Mesodermal cell (in vitro differentiated cells): Measurements from ENCODE around the gene CAPS2.

Experiments used
- H3K27ac ChIP-seq: 2 replicates; pipeline ENCODE4 v1.7.0; 2013; ENCODE audit warnings: mild to moderate bottlenecking, low read depth, low read length, moderate library complexity; ENCODE audit not compliant: severe bottlenecking
- H3K36me3 ChIP-seq: 2 replicates; pipeline ENCODE4 v1.7.1; 2013; ENCODE audit warnings: mild to moderate bottlenecking, low read length, moderate library complexity; ENCODE audit not compliant: control insufficient read depth, insufficient read depth
- H3K4me1 ChIP-seq: one replicate; pipeline ENCODE4 v1.7.1; 2013; ENCODE audit warnings: mild to moderate bottlenecking, low read length; ENCODE audit not compliant: insufficient read depth, control insufficient read depth, poor library complexity, severe bottlenecking
- H3K4me3 ChIP-seq: 2 replicates; pipeline ENCODE4 v1.7.0; 2013; ENCODE audit warnings: low read length, control low read depth, mild to moderate bottlenecking; ENCODE audit not compliant: insufficient read depth, poor library complexity, severe bottlenecking; ENCODE audit errors: extremely low read depth
- H3K9me3 ChIP-seq: 2 replicates; pipeline ENCODE4 v1.7.1; 2013; ENCODE audit warnings: mild to moderate bottlenecking, low read length, moderate library complexity; ENCODE audit not compliant: control insufficient read depth
- WGBS, 2 experiments: methylation state at CpG; one replicate each; pipeline ENCODE4 v1.1.5; 2013; ENCODE audit warnings: missing lambda C conversion rate in 2 of 2; ENCODE audit not compliant: insufficient coverage in 2 of 2; 5-methylcytosine and 5-hydroxymethylcytosine counted together

The CAPS2 gene

GRCh38 chr12:75305412-75306332 lies 24.5 kb downstream of the CAPS2 start:
- Histone ChIP-seq H3K4me3 (no peak overlapping the region), H3K36me3 (no peaks in the 10 kb centered on the region), H3K27ac (no peak overlapping the region), H3K9me3 (peaks cover 6% of the 10 kb centered on the region), H3K4me1 (no peaks in the 10 kb centered on the region)
- 91 to 94% methylated on average over 46 to 56 of the region's 56 CpGs for WGBS, 2 experiments

- no peak overlapping the region for H3K27ac ChIP-seq
- H3K4me3 ChIP-seq, result no peak overlapping the region
- H3K4me1 ChIP-seq, result no peaks in the 10 kb centered on the region
- H3K36me3 ChIP-seq, result no peaks in the 10 kb centered on the region
- peaks cover 6% of the 10 kb centered on the region for H3K9me3 ChIP-seq
These were observed 27.3 kb downstream of the CAPS2 start for GRCh38 chr12:75302781-75303180.

DNA sequence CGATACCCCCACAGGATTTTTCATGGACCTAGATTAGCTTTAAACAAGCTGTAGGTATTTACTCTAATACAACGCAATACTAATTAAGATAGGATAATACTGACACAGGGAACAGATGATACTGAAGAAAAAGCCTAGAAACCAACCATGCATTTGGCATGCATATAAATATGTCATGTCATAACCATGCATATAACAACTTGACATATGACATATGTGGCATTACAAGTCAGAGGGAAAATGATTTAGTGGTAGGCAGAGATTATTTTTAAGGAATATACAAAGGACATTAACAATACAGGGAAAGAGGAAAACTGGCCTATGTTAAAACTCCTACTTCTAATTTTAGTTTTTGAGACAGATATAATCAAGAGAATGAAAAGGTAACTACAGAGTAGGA lies 27.9 kb downstream of the CAPS2 start:
- Histone ChIP-seq H3K9me3 (peaks cover 6% of the 10 kb centered on the region), H3K4me1 (no peaks in the 10 kb centered on the region), H3K36me3 (no peaks in the 10 kb centered on the region), H3K27ac (no peak overlapping the region), H3K4me3 (no peak overlapping the region)
- no CpG with 5 or more reads among the region's 2 CpGs for WGBS, 2 experiments

- Histone ChIP-seq H3K9me3 (no peaks in the 10 kb centered on the region), H3K27ac (no peak overlapping the region), H3K36me3 (no peaks in the 10 kb centered on the region), H3K4me1 (no peaks in the 10 kb centered on the region), H3K4me3 (no peak overlapping the region)
- WGBS, 2 experiments, result no CpG with 5 or more reads among the region's 3 CpGs
These were observed 35.3 kb downstream of the CAPS2 start for GRCh38 chr12:75294797-75295196.

DNA sequence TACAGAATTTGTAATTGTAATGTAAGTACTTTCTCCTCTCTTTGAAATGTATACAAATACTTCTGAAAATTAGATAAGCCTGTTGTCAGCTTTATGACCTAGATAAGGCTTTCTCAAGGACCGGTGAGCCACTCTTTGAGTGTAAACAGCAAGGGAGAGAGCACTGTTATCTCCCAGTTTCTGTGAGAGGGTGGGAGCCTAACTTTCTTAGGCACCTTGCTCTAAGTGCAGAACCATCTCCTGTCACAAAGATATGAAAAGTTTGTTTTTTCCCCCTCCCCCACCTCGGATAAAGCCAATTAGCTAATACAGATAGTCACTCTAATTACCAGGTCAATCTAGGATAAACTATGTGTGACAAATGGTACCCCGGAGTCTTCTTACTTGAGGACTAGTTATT lies 35.8 kb downstream of the CAPS2 start:
- Histone ChIP-seq H3K4me3 (no peak overlapping the region), H3K36me3 (no peaks in the 10 kb centered on the region), H3K4me1 (no peaks in the 10 kb centered on the region), H3K9me3 (no peaks in the 10 kb centered on the region), H3K27ac (no peak overlapping the region)
- 0 to 20% methylated on average over 1 of the region's 3 CpGs for WGBS, 2 experiments

GRCh38 chr12:75291014-75291413 lies 39.1 kb downstream of the CAPS2 start:
- H3K9me3 ChIP-seq, result no peaks in the 10 kb centered on the region
- no peak overlapping the region for H3K27ac ChIP-seq
- no peak overlapping the region for H3K4me3 ChIP-seq
- H3K4me1 ChIP-seq, result no peaks in the 10 kb centered on the region
- no peaks in the 10 kb centered on the region for H3K36me3 ChIP-seq
- 80% methylated on average over 1 of the region's 1 CpG; no CpG with 5 or more reads in 1 of the 2 experiments for WGBS, 2 experiments

GRCh38 chr12:75289753-75290152 lies 40.4 kb downstream of the CAPS2 start:
- no peaks in the 10 kb centered on the region for H3K9me3 ChIP-seq
- no peak overlapping the region for H3K4me3 ChIP-seq
- WGBS, 2 experiments, result no CpG with 5 or more reads among the region's 1 CpG
- no peaks in the 10 kb centered on the region for H3K4me1 ChIP-seq
- H3K36me3 ChIP-seq, result no peaks in the 10 kb centered on the region
- H3K27ac ChIP-seq, result no peak overlapping the region

DNA sequence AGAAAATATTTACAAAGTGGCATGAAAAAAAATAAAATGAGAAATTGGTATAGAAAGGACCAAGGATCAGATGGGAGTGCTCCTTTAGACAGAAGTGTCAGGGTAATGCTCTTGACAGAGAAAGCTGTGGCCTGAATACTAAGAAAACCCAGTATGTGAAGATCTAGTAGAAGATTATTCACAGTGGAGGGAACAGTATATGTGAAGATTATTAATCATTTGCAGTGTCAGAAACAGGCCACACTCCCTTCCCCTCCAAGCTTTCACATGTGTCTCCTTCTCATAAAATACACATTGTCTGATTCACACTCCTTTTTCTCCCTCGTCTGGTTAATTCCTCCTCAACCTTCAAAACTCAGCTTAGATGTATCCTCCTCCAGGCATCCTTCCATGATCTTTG lies 41.3 kb downstream of the CAPS2 start:
- WGBS, 2 experiments, result 100% methylated on average over 1 of the region's 1 CpG

GRCh38 chr12:75275702-75276101 lies 54.4 kb downstream of the CAPS2 start:
- H3K36me3 ChIP-seq, result no peaks in the 10 kb centered on the region
- H3K4me3 ChIP-seq, result no peak overlapping the region
- H3K27ac ChIP-seq, result no peak overlapping the region
- no peaks in the 10 kb centered on the region for H3K9me3 ChIP-seq
- no peaks in the 10 kb centered on the region for H3K4me1 ChIP-seq
- WGBS, 2 experiments, result 66% methylated on average over 2 of the region's 2 CpGs; no CpG with 5 or more reads in 1 of the 2 experiments

More for the DNA sequence above, 41.3 kb downstream of the CAPS2 start:
- H3K4me1 ChIP-seq, result no peaks in the 10 kb centered on the region
- no peak overlapping the region for H3K27ac ChIP-seq
- no peaks in the 10 kb centered on the region for H3K36me3 ChIP-seq
- H3K4me3 ChIP-seq, result no peak overlapping the region
- H3K9me3 ChIP-seq, result no peaks in the 10 kb centered on the region

DNA sequence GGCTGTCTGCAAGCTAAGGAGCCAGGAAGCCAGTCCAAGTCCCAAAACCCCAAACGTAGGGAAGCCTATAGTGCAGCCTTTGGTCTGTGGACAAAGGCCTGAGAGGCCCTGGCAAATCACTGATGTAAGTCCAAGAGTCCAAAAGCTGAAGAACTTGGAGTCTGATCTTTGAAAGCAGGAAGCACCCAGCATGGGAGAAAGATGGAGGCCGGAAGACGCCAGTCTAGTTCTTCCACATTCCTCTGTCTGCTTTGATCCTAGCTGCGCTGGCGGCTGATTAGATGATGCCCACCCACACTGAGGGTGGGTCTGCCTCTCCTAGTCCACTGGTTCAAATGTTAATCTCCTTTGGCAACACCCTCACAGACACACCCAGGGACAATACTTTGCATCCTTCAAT lies 58.5 kb downstream of the CAPS2 start:
- 95 to 100% methylated on average over 5 of the region's 5 CpGs for WGBS, 2 experiments

GRCh38 chr12:75270157-75270556 lies 60.0 kb downstream of the CAPS2 start:
- WGBS, 2 experiments, result 81 to 95% methylated on average over 4 of the region's 4 CpGs
- no peaks in the 10 kb centered on the region for H3K4me1 ChIP-seq
- no peaks in the 10 kb centered on the region for H3K9me3 ChIP-seq

More for the DNA sequence above, 58.5 kb downstream of the CAPS2 start:
- H3K36me3 ChIP-seq, result no peaks in the 10 kb centered on the region
- no peaks in the 10 kb centered on the region for H3K4me1 ChIP-seq
- no peak overlapping the region for H3K4me3 ChIP-seq
- no peaks in the 10 kb centered on the region for H3K9me3 ChIP-seq
- no peak overlapping the region for H3K27ac ChIP-seq

More at GRCh38 chr12:75270157-75270556, 60.0 kb downstream of the CAPS2 start:
- H3K27ac ChIP-seq, result no peak overlapping the region
- no peaks in the 10 kb centered on the region for H3K36me3 ChIP-seq
- no peak overlapping the region for H3K4me3 ChIP-seq
